ENCODE measurements around the gene CEP78.

Gene CEP78

DNA sequence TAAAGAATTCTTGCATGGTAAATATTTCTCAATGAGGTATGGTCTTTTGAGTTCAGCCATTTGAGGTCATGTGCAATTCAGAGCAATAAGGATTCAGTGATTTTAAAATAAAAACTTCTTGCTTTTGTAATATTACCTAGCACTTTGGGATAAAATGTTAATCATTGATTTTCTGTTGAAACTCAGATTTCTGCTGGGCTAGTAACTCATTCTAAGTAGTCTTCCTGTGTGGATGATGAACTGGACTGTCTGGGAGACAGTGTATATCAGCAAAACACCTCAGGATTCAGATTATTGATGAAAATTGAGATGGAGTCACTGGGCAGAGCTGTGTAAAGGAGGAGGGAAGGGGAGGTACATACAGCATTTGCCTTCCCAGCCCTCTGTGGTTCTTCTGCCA, 50.2 kb downstream of the CEP78 start:
- no peak for DNase-seq (ENCODE audit: low read depth in 2 of 2)

- DNase-seq (ENCODE audit: low read depth in 2 of 2), result no peak
Observed at GRCh38 chr9:78286946-78287388, 51.1 kb downstream of the CEP78 start.

DNA sequence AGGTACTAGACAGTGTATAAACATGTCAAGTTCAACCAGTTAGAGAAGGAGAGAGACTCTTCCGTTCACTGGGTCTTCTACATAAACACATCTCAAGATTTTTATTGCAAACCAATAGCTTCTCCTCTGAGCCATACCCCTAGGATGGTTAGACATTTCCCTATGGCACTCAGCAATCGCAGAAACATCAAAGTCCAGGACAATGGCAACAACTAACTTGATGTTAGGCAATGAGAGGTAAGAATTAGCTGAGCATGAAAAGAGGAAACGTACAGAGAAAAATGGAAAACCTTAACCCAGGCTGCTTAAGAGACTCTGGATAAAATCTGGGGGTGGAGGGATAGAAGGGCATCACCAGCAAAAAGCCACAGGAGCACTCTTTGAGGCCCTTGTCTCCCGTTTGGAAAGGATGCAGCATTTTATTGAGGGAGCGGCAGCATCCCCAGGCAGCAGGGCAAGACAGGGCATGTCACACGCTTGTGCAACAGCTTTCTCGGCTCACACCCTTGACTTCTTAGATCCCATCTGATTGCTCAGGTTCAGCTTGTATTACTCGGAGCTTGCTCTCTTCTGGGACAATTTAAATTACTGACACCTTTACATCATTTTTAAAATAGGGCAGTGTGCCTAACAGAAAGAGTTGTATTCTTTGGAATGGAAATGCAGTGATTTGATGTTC, 52.5 kb downstream of the CEP78 start:
- DNase-seq (ENCODE audit: low read depth in 2 of 2), result no peak

GRCh38 chr9:78289474-78289873, 53.6 kb downstream of the CEP78 start:
- no peak for DNase-seq (ENCODE audit: low read depth in 2 of 2)

DNA sequence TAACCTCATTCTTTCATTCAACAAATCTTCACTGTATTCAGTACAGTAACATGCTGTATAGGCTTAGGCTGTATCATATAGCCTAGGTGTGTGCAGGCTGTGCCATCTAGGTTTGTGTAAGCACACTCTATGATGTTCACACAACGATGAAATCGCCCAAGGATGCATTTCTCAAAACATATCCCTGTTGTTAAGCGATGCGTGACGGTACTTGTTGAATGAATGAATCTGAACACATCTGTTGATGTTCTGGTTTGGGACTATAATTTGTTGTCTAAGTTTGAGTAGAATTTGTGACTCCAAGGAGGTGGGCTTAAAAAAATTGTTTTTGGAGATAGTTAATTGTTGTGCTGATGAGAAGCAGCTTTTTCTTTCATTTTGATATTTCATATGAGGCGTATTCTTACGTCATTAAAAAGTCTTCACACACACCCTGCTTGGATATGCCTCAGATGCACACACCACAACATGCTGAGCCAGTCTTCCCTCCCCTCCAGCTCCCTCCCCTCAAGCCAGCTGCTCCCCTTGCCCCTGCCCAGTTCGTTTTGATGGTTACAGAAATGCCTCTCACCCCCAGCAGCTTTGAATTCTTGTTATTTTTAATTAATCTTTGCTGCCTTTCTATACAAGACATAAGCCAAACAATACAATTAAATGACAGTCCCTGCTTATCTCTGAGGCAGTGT, 55.5 kb downstream of the CEP78 start:
- DNase-seq (ENCODE audit: low read depth in 2 of 2), result no peak

GRCh38 chr9:78292026-78292425, 56.2 kb downstream of the CEP78 start:
- no peak for DNase-seq (ENCODE audit: low read depth in 2 of 2)

DNA sequence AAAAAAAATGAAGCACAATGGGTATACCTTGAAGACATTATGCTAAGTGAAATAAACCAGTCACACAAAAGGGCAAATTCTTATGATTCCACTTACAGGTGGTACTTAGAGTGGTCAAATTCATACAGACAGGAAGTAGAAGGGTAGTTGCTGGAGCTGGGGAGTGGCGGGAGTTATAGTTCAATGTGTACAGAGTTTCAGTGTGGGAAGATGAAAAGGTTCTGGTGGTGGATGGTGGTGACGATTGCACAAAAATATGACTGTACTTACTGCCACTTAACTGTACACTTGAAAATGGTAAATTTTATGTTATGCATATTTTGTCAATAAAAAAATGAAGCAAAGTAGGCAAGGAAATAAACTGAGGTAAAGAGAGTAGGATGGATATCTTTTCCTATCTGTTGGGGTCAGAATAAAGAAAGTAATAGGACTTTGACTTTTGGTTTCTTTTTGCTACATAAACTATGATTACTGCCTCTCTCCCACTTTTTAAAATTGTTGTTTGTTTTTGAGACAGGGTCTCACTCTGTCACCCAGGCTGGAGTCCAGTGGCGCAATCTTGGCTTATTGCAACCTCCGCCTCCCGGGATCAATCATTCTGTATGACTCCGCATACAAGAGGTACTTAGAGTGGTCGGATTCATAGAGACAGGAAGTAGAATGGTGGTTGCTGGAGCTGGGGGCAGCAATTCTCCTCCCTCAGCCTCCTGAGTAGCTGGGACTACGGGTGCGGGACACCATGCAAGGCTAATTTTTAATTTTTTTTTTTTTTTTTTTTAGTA, 57.0 kb downstream of the CEP78 start:
- DNase-seq (ENCODE audit: low read depth in 2 of 2), result no peak

GRCh38 chr9:78294290-78295176, 58.7 kb downstream of the CEP78 start:
- no peak for DNase-seq (ENCODE audit: low read depth in 2 of 2)

DNA sequence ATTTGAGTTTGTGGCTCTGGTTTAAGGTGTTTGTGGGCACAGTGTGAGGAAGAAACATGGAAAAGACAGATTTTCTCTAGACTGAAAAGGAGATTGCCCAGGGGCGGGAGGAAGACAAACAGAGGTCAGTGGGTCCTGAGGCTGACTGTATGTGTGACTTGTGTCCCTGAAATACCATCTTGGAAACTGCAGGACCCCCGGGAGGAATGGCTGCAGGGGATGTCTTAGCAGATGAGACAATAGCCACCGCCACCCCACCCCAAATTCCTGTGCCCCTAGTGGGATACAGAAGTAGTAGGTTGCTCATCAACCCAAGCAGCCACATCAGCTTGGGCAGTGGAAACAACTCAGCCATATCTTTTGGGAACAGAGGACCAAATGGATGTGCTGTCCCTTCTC, 59.3 kb downstream of the CEP78 start:
- no peak for DNase-seq (ENCODE audit: low read depth in 2 of 2)

GRCh38 chr9:78295731-78296130, 59.9 kb downstream of the CEP78 start:
- DNase-seq (ENCODE audit: low read depth in 2 of 2), result no peak

GRCh38 chr9:78296201-78296892, 60.5 kb downstream of the CEP78 start:
- DNase-seq (ENCODE audit: low read depth in 2 of 2), result peak in 1 of 2 donors; percentile 28

GRCh38 chr9:78296893-78297671, 61.2 kb downstream of the CEP78 start, which contains the start of gene PSAT1:
PSAT1 (plus strand) TSS chr9:78297125; CDS start chr9:78297211, 86 bp downstream.
- DNase-seq (ENCODE audit: low read depth in 2 of 2), result peak; percentile 81 to 84

- no peak for DNase-seq (ENCODE audit: low read depth in 2 of 2)
Observed at GRCh38 chr9:78297672-78297961, 61.7 kb downstream of the CEP78 start.

- DNase-seq (ENCODE audit: low read depth in 2 of 2), result no peak
Observed at GRCh38 chr9:78298046-78298765, 62.3 kb downstream of the CEP78 start.

GRCh38 chr9:78300209-78300608, 64.3 kb downstream of the CEP78 start:
- no peak for DNase-seq (ENCODE audit: low read depth in 2 of 2)

DNA sequence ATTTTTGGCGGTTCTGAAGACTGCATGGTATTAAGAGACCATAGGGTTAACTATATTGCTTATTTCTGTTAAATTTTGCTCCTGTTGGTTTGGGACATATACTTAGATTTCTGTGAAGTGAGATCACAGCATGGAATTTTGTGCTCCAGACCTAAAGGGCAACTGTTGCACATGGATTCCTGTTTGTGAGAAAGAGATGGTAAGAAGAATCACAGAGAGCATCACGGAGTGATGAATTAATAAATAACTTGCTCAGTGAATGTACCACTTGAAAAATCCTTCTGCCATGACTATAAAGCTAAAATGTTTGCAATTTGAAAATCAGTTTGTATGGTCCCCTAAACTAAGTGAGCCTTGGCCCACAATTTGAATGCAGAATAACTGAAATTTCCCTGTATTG, 65.6 kb downstream of the CEP78 start:
- no peak for DNase-seq (ENCODE audit: low read depth in 2 of 2)

DNA sequence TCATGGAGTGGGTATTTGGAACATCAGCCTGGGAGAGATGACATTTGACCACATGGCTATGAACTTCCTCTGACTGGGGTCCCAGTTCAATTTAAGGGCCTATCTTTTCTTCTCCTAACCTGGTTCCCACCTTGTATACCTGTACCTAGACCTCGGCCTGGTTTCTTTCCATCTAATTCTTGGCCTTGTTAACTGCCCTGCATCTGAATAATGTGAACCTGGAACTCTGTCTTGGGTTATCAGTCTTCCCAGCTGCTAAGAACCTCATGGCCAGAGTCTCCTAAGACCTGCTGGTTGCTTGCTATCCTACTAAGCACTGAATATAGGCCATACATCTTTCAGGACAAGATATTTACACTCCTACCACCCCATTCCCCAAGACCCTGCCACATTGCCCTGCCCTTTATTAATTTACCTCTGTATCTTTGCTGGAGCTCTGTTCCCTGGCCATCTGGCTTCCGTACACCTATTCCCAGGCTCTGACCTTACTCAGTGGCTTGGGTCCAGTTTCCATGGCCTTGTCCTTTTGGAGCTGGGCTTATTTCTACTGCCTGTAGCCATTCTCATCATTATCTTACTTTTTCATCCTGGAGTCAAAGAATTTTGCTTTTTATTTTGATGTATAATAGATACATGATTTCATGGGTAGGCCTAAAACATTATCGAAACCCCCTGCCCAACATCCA, 67.6 kb downstream of the CEP78 start:
- DNase-seq (ENCODE audit: low read depth in 2 of 2), result no peak

DNA sequence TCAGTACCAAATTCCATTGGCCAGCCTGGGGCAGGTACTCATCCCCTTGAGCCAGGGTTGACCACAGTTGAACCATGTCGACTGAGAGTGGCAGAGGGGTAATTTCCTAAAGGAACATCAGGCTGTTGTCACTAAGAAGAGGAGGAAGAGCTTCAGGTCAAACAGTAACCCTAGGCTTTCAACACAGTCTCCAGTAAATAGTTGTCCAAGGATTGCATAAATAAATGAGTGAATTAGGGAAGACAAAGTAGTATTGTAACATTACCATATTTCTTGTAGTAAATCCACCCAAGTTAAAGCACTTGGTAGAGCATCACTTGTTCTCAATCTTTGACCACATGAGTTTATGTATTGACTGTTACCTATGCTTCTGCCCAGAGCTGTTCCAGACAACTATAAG, 68.5 kb downstream of the CEP78 start:
- no peak for DNase-seq (ENCODE audit: low read depth in 2 of 2)
